IMR-90 (cell line): ENCODE measurements around the gene PDGFC.

Experiments used
- CTCF ChIP-seq: conservative IDR thresholded peaks from 2 replicates; pipeline ENCODE4 v1.5.1; 2012; ENCODE audit warnings: mild to moderate bottlenecking, low read depth, low read length, improper control_type of control experiment
- RAD21 ChIP-seq: IDR thresholded peaks from 2 replicates; pipeline ENCODE4 v1.6.1; 2012; ENCODE audit warnings: low read length, improper control_type of control experiment

- TF ChIP-seq CTCF (no peak), RAD21 (no peak)
Measured at GRCh38 chr4:156963419-156963818, 8.2 kb downstream of the PDGFC start.
